GM18508 (cell line): ENCODE measurements around the gene LRRC49.
"Not testable (repeated sequence)": the region's sequence is repeated elsewhere in the genome, so short reads cannot be mapped to it uniquely, and the experiment has no call there.

Source experiments
- ATAC-seq: cut with Tn5 transposase; IDR thresholded peaks from one replicate; pipeline ENCODE4 v1.9.1; 2021; ENCODE audit warnings: moderate number of reproducible peaks; ENCODE audit not compliant: insufficient read depth, unreplicated experiment

The LRRC49 gene

GRCh38 chr15:70964058-70964457 lies 71.4 kb downstream of the LRRC49 start:
- no peak for ATAC-seq

- ATAC-seq, result no peak
These were observed 72.1 kb downstream of the LRRC49 start for GRCh38 chr15:70964686-70965085.

GRCh38 chr15:70967646-70968045 lies 75.0 kb downstream of the LRRC49 start:
- ATAC-seq, result no peak

- ATAC-seq, result no peak
These were observed 81.6 kb downstream of the LRRC49 start for GRCh38 chr15:70974004-70974832.

- ATAC-seq, result no peak
These were observed 84.2 kb downstream of the LRRC49 start for GRCh38 chr15:70976851-70977250.

- no peak for ATAC-seq
These were observed 102.9 kb downstream of the LRRC49 start for GRCh38 chr15:70995383-70995970.

- ATAC-seq, result no peak
These were observed 105.7 kb downstream of the LRRC49 start for GRCh38 chr15:70998319-70998718.

- ATAC-seq, result no peak
These were observed 109.7 kb downstream of the LRRC49 start for GRCh38 chr15:71002316-71002715.

- no peak for ATAC-seq
These were observed 110.7 kb downstream of the LRRC49 start for GRCh38 chr15:71003319-71003718.

- ATAC-seq, result not testable (repeated sequence)
These were observed 111.9 kb downstream of the LRRC49 start for GRCh38 chr15:71004506-71004905.

- ATAC-seq, result no peak
These were observed 113.3 kb downstream of the LRRC49 start for GRCh38 chr15:71005895-71006294.

GRCh38 chr15:71008250-71008870 lies 115.7 kb downstream of the LRRC49 start:
- ATAC-seq, result no peak

GRCh38 chr15:71010472-71010871 lies 117.8 kb downstream of the LRRC49 start:
- no peak for ATAC-seq

- no peak for ATAC-seq
These were observed 118.4 kb downstream of the LRRC49 start for GRCh38 chr15:71010997-71011396.

- no peak for ATAC-seq
These were observed 119.0 kb downstream of the LRRC49 start for GRCh38 chr15:71011503-71012155.

- no peak for ATAC-seq
These were observed 120.8 kb downstream of the LRRC49 start for GRCh38 chr15:71013446-71013845.

- ATAC-seq, result no peak
These were observed 122.7 kb downstream of the LRRC49 start for GRCh38 chr15:71015342-71015741.

- ATAC-seq, result not testable (repeated sequence)
These were observed 138.6 kb downstream of the LRRC49 start for GRCh38 chr15:71031232-71031631.

- ATAC-seq, result not testable (repeated sequence)
These were observed 142.9 kb downstream of the LRRC49 start for GRCh38 chr15:71035478-71035877.

GRCh38 chr15:71042356-71042922 lies 149.8 kb downstream of the LRRC49 start:
- ATAC-seq, result no peak

GRCh38 chr15:71043373-71043772 lies 150.7 kb downstream of the LRRC49 start:
- no peak for ATAC-seq
